ENCODE data around the gene PLIN3. TPM values are rescaled to one million over a fixed set of nuclear protein-coding genes. Genes with fewer than 3 reads are reported as not detected.
A peak's percentile ranks its signal among the peaks of the same experiment; 100 is the strongest.
"Not testable (repeated sequence)": the region's sequence is repeated elsewhere in the genome, so short reads cannot be mapped to it uniquely, and the experiment has no call there.

Gene PLIN3
- total RNA-seq, 1 donor from 2014 or later, result 378 TPM

- no peak for DNase-seq (ENCODE audit: low read depth)
Observed at GRCh38 chr19:4891066-4891465, 23.6 kb upstream of the PLIN3 start.

- DNase-seq (ENCODE audit: low read depth), result peak; percentile 70
Observed at GRCh38 chr19:4889034-4889815, 21.8 kb upstream of the PLIN3 start.

GRCh38 chr19:4887803-4888202, 20.3 kb upstream of the PLIN3 start:
- not testable (repeated sequence) for DNase-seq (ENCODE audit: low read depth)

GRCh38 chr19:4884993-4885392, 17.5 kb upstream of the PLIN3 start:
- DNase-seq (ENCODE audit: low read depth), result not testable (repeated sequence)

GRCh38 chr19:4882874-4883273, 15.4 kb upstream of the PLIN3 start:
- DNase-seq (ENCODE audit: low read depth), result not testable (repeated sequence)

- DNase-seq (ENCODE audit: low read depth), result peak; percentile 17
Observed at GRCh38 chr19:4879041-4879440, 11.6 kb upstream of the PLIN3 start.

GRCh38 chr19:4878491-4878968, 11.1 kb upstream of the PLIN3 start:
- no peak for DNase-seq (ENCODE audit: low read depth)

GRCh38 chr19:4877753-4878490, 10.5 kb upstream of the PLIN3 start:
- DNase-seq (ENCODE audit: low read depth), result no peak

- DNase-seq (ENCODE audit: low read depth), result no peak
Observed at GRCh38 chr19:4873930-4874329, 6.5 kb upstream of the PLIN3 start.

GRCh38 chr19:4871711-4872110, 4.2 kb upstream of the PLIN3 start:
- DNase-seq (ENCODE audit: low read depth), result no peak

- DNase-seq (ENCODE audit: low read depth), result peak; percentile 91
Observed at GRCh38 chr19:4870025-4870700, 2.7 kb upstream of the PLIN3 start.

- DNase-seq (ENCODE audit: low read depth), result no peak
Observed at GRCh38 chr19:4868286-4868834, 893 bp upstream of the PLIN3 start.

- peak; percentile 12 for DNase-seq (ENCODE audit: low read depth)
Observed at GRCh38 chr19:4866595-4867424, 657 bp downstream of the PLIN3 start.

GRCh38 chr19:4861147-4861546, 6.3 kb downstream of the PLIN3 start:
- no peak for DNase-seq (ENCODE audit: low read depth)

- DNase-seq (ENCODE audit: low read depth), result no peak
Observed at GRCh38 chr19:4859697-4860096, 7.8 kb downstream of the PLIN3 start.

GRCh38 chr19:4856468-4856867, 11.0 kb downstream of the PLIN3 start:
- DNase-seq (ENCODE audit: low read depth), result not testable (repeated sequence)

- DNase-seq (ENCODE audit: low read depth), result not testable (repeated sequence)
Observed at GRCh38 chr19:4853506-4853905, 14.0 kb downstream of the PLIN3 start.

GRCh38 chr19:4852484-4852883, 15.0 kb downstream of the PLIN3 start:
- DNase-seq (ENCODE audit: low read depth), result no peak

GRCh38 chr19:4851551-4852290, 15.7 kb downstream of the PLIN3 start:
- peak; percentile 95 for DNase-seq (ENCODE audit: low read depth)

GRCh38 chr19:4849019-4849418, 18.4 kb downstream of the PLIN3 start:
- no peak for DNase-seq (ENCODE audit: low read depth)
